Neuron (in vitro differentiated cells): ENCODE results near the gene MRPL33.

Source experiments
- H2AFZ ChIP-seq: one replicate; pipeline ENCODE4 v1.6.1; 2013; ENCODE audit warnings: low read depth, mild to moderate bottlenecking, inconsistent platforms, low read length, moderate library complexity
- H3K27me3 ChIP-seq: one replicate; pipeline ENCODE4 v1.6.1; 2013; ENCODE audit warnings: low read length; ENCODE audit not compliant: insufficient read depth
- H3K36me3 ChIP-seq: one replicate; pipeline ENCODE4 v1.6.1; 2013; ENCODE audit warnings: low read length; ENCODE audit not compliant: insufficient read depth
- H3K4me1 ChIP-seq: one replicate; pipeline ENCODE4 v1.6.1; 2013; ENCODE audit warnings: low read length; ENCODE audit not compliant: insufficient read depth
- H3K4me3 ChIP-seq: 2 replicates; pipeline ENCODE4 v1.5.1; 2013; ENCODE audit warnings: mild to moderate bottlenecking, low read length, moderate library complexity
- H3K9me3 ChIP-seq: one replicate; pipeline ENCODE4 v1.6.1; 2013; ENCODE audit warnings: low read length

MRPL33 gene

GRCh38 chr2:27810455-27810854 lies 38.9 kb downstream of the MRPL33 start:
- Histone ChIP-seq H2AFZ (no peak overlapping the region), H3K4me3 (no peak overlapping the region), H3K36me3 (no peaks in the 10 kb centered on the region), H3K27me3 (no peaks in the 10 kb centered on the region), H3K4me1 (no peaks in the 10 kb centered on the region), H3K9me3 (no peaks in the 10 kb centered on the region)

- Histone ChIP-seq H3K27me3 (no peaks in the 10 kb centered on the region), H3K36me3 (no peaks in the 10 kb centered on the region), H2AFZ (no peak overlapping the region)
Observed at GRCh38 chr2:27811768-27812167, 40.2 kb downstream of the MRPL33 start.

GRCh38 chr2:27814758-27815157 lies 43.2 kb downstream of the MRPL33 start:
- Histone ChIP-seq H3K9me3 (no peaks in the 10 kb centered on the region), H3K36me3 (no peaks in the 10 kb centered on the region), H3K4me3 (no peak overlapping the region), H3K27me3 (no peaks in the 10 kb centered on the region), H3K4me1 (no peaks in the 10 kb centered on the region), H2AFZ (no peak overlapping the region)

More at GRCh38 chr2:27811768-27812167, 40.2 kb downstream of the MRPL33 start:
- Histone ChIP-seq H3K9me3 (no peaks in the 10 kb centered on the region), H3K4me1 (no peaks in the 10 kb centered on the region), H3K4me3 (no peak overlapping the region)

- Histone ChIP-seq H3K4me1 (no peaks in the 10 kb centered on the region), H3K4me3 (no peak overlapping the region), H3K36me3 (no peaks in the 10 kb centered on the region), H3K27me3 (no peaks in the 10 kb centered on the region), H3K9me3 (no peaks in the 10 kb centered on the region), H2AFZ (no peak overlapping the region)
Observed at GRCh38 chr2:27815860-27816438, 44.4 kb downstream of the MRPL33 start.

- H3K36me3 ChIP-seq = no peaks in the 10 kb centered on the region
- H3K27me3 ChIP-seq = no peaks in the 10 kb centered on the region
- H3K9me3 ChIP-seq = peaks cover 2% of the 10 kb centered on the region
- H3K4me3 ChIP-seq = no peak overlapping the region
- H3K4me1 ChIP-seq = no peaks in the 10 kb centered on the region
- no peak overlapping the region for H2AFZ ChIP-seq
Observed at GRCh38 chr2:27822049-27822448, 50.5 kb downstream of the MRPL33 start.

- Histone ChIP-seq H3K27me3 (no peaks in the 10 kb centered on the region), H3K36me3 (no peaks in the 10 kb centered on the region), H2AFZ (no peak overlapping the region), H3K4me3 (no peak overlapping the region), H3K4me1 (no peaks in the 10 kb centered on the region), H3K9me3 (peaks cover 2% of the 10 kb centered on the region)
Observed at GRCh38 chr2:27823135-27823534, 51.6 kb downstream of the MRPL33 start.

- H3K4me1 ChIP-seq = no peaks in the 10 kb centered on the region
- no peaks in the 10 kb centered on the region for H3K36me3 ChIP-seq
- H3K27me3 ChIP-seq = no peaks in the 10 kb centered on the region
- H2AFZ ChIP-seq = no peak overlapping the region
- no peak overlapping the region for H3K4me3 ChIP-seq
- H3K9me3 ChIP-seq = peaks cover 2% of the 10 kb centered on the region
Observed at GRCh38 chr2:27823569-27823968, 52.0 kb downstream of the MRPL33 start.

GRCh38 chr2:27824401-27824800 lies 52.9 kb downstream of the MRPL33 start:
- no peaks in the 10 kb centered on the region for H3K4me1 ChIP-seq
- H3K9me3 ChIP-seq = peaks cover 2% of the 10 kb centered on the region
- no peak overlapping the region for H2AFZ ChIP-seq
- H3K36me3 ChIP-seq = no peaks in the 10 kb centered on the region
- H3K27me3 ChIP-seq = no peaks in the 10 kb centered on the region
- no peak overlapping the region for H3K4me3 ChIP-seq

GRCh38 chr2:27828305-27828704 lies 56.8 kb downstream of the MRPL33 start:
- Histone ChIP-seq H3K27me3 (no peaks in the 10 kb centered on the region), H3K9me3 (peaks cover 2% of the 10 kb centered on the region), H2AFZ (no peak overlapping the region), H3K4me1 (no peaks in the 10 kb centered on the region), H3K4me3 (no peak overlapping the region), H3K36me3 (no peaks in the 10 kb centered on the region)
